ENCODE measurements around the gene FOXE1. TPM values are rescaled to one million over a fixed set of nuclear protein-coding genes. Genes with fewer than 3 reads are reported as not detected.

Gene FOXE1
- total RNA-seq, 1 donor from 2014 or later = not detected

- no peak overlapping the region for H3K27ac Mint-ChIP-seq (ENCODE audit: unreplicated experiment)
- peak; percentile 80 for DNase-seq
- peak overlapping the region; percentile 92 for H3K4me3 Mint-ChIP-seq (ENCODE audit: unreplicated experiment)
- H3K27me3 Mint-ChIP-seq (ENCODE audit: unreplicated experiment) = peaks cover 42% of the 10 kb centered on the region
- H3K4me1 Mint-ChIP-seq (ENCODE audit: low read depth, unreplicated experiment) = peaks cover 2% of the 10 kb centered on the region
- peak; percentile 71 for TF ChIP-seq CTCF (IDR thresholded peaks at IDR 0.05; ENCODE audit: partially characterized antibody, unreplicated experiment)
- no peaks in the 10 kb centered on the region for H3K36me3 Mint-ChIP-seq (ENCODE audit: unreplicated experiment)
- H3K9me3 Mint-ChIP-seq (ENCODE audit: unreplicated experiment) = peaks cover 1% of the 10 kb centered on the region
These were observed 1.0 kb downstream of the FOXE1 start for GRCh38 chr9:97853844-97854695.

GRCh38 chr9:97854696-97855485, 1.9 kb downstream of the FOXE1 start:
- Mint-ChIP-seq H3K4me3 (ENCODE audit: unreplicated experiment) (peak overlapping the region; percentile 11), H3K27me3 (ENCODE audit: unreplicated experiment) (peaks cover 38% of the 10 kb centered on the region), H3K27ac (ENCODE audit: unreplicated experiment) (no peak overlapping the region), H3K4me1 (ENCODE audit: low read depth, unreplicated experiment) (peaks cover 2% of the 10 kb centered on the region), H3K9me3 (ENCODE audit: unreplicated experiment) (peaks cover 1% of the 10 kb centered on the region), H3K36me3 (ENCODE audit: unreplicated experiment) (no peaks in the 10 kb centered on the region)
- TF ChIP-seq CTCF (IDR thresholded peaks at IDR 0.05; ENCODE audit: partially characterized antibody, unreplicated experiment) = no peak
- DNase-seq = no peak

DNA sequence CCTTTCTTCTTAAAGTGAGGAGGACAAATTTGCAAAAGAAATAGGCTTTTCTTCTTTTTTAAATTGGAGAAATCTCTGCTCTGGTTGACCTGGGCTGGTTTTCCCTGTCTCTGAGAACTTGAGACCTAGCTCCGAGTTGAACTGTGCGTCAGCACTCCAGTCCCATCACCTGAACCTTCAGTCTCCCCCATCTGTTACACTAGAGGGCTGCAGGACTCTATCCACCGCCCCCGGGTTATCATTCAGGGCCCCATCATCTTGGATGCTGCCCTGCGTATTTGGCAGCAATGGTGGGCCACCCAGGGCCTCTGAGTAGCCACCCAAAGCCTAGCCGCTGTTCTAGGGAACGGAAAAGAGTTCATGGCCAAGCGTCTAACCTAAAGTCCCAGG, 2.5 kb downstream of the FOXE1 start:
- peaks cover 1% of the 10 kb centered on the region for H3K9me3 Mint-ChIP-seq (ENCODE audit: unreplicated experiment)
- H3K27ac Mint-ChIP-seq (ENCODE audit: unreplicated experiment) = no peak overlapping the region
- peaks cover 35% of the 10 kb centered on the region for H3K27me3 Mint-ChIP-seq (ENCODE audit: unreplicated experiment)
- peaks cover 2% of the 10 kb centered on the region for H3K4me1 Mint-ChIP-seq (ENCODE audit: low read depth, unreplicated experiment)
- TF ChIP-seq CTCF (IDR thresholded peaks at IDR 0.05; ENCODE audit: partially characterized antibody, unreplicated experiment) = no peak
- DNase-seq = no peak
- H3K4me3 Mint-ChIP-seq (ENCODE audit: unreplicated experiment) = no peak overlapping the region
- no peaks in the 10 kb centered on the region for H3K36me3 Mint-ChIP-seq (ENCODE audit: unreplicated experiment)

DNA sequence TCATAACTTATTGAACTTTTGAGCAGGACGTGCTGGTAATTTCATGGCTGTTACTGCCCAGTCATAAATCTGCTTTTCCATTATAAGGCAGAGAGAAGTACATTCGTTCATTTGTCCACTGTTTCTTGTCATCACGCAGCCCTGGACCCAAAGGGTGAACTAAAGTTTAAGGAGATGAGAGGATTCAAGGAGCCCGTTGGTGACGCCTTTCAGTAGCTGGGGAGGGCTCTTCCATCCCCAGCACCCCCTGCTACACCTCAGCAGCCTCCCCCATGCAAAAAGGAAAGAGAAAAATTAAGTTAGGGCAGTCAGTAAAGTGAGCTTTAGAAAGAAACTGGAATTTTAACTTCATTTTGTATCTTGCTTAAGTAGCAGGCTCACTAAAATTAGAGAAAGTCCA, 2.9 kb downstream of the FOXE1 start:
- H3K27ac Mint-ChIP-seq (ENCODE audit: unreplicated experiment) = no peak overlapping the region
- H3K4me1 Mint-ChIP-seq (ENCODE audit: low read depth, unreplicated experiment) = peaks cover 2% of the 10 kb centered on the region
- TF ChIP-seq CTCF (IDR thresholded peaks at IDR 0.05; ENCODE audit: partially characterized antibody, unreplicated experiment) = no peak
- no peaks in the 10 kb centered on the region for H3K36me3 Mint-ChIP-seq (ENCODE audit: unreplicated experiment)
- H3K4me3 Mint-ChIP-seq (ENCODE audit: unreplicated experiment) = no peak overlapping the region
- peaks cover 36% of the 10 kb centered on the region for H3K27me3 Mint-ChIP-seq (ENCODE audit: unreplicated experiment)
- H3K9me3 Mint-ChIP-seq (ENCODE audit: unreplicated experiment) = peaks cover under 1% of the 10 kb centered on the region
- DNase-seq = no peak
